GM19395 (cell line): ENCODE results near the gene VSIG4.

Source experiments
- ATAC-seq: cut with Tn5 transposase; IDR thresholded peaks from one replicate; pipeline ENCODE4 v1.9.1; 2021; ENCODE audit warnings: mild to moderate bottlenecking, moderate library complexity; ENCODE audit not compliant: unreplicated experiment

Gene VSIG4

GRCh38 chrX:66009231-66009845 is 30.5 kb downstream of the VSIG4 start:
- no peak for ATAC-seq

DNA sequence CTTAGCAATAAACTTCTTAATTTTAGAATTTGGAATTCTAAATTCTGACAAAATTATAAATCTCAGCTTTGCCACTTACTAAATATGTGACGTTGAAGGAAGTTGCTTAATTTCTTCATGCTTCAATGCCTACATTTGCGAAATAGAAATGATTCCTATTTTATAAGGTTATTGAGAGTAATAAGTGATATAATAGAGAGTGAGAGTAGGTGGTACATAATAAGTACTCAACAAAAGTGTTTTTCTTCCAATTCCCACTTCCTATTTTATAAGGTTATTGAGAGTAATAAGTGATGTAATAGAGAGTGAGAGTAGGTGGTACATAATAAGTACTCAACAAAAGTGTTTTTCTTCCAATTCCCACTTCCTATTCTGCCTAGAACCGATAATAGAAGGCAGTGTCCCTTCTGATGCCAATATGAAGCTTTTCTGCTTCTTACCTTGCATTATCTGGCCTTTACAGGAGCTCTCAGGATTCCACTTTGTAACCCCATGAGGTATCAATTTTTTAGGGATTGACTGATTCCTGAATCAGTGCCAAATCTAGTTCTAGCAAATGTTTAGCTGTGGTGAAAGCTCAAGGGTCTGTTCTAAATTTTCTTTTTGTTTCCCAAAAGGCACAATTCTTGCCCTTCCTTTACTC is 31.4 kb downstream of the VSIG4 start:
- no peak for ATAC-seq

- no peak for ATAC-seq
Observed at GRCh38 chrX:66007851-66008250, 32.0 kb downstream of the VSIG4 start.

DNA sequence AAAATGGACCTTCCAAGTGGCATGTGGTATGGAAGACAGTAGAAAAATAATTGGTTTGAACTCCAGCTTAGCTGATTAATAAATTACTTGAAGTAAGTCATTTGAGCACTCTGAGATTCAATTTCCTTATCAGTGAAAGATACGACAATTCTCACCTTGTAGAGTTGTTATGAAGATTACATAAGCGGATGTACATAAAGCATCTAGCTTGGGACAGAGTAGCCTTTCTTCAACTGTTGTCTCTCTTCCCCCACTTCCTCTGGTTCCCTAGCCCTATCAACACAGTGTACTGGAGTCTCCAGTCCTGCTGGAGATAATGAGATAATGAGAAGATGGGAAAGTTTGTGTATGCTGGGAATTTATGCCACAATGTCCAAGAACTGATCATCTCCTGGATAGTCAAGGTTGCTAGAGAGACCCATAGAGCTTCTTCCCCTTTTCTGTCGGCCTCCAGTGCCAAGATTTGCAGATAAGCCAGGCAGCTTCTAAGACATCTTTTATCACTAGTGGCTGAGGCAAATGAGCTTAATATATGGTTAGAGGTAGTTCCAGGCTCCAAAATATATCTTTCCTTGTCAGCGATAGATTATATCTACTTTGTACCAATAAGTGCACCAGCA is 33.9 kb downstream of the VSIG4 start:
- ATAC-seq = peak; percentile 33

DNA sequence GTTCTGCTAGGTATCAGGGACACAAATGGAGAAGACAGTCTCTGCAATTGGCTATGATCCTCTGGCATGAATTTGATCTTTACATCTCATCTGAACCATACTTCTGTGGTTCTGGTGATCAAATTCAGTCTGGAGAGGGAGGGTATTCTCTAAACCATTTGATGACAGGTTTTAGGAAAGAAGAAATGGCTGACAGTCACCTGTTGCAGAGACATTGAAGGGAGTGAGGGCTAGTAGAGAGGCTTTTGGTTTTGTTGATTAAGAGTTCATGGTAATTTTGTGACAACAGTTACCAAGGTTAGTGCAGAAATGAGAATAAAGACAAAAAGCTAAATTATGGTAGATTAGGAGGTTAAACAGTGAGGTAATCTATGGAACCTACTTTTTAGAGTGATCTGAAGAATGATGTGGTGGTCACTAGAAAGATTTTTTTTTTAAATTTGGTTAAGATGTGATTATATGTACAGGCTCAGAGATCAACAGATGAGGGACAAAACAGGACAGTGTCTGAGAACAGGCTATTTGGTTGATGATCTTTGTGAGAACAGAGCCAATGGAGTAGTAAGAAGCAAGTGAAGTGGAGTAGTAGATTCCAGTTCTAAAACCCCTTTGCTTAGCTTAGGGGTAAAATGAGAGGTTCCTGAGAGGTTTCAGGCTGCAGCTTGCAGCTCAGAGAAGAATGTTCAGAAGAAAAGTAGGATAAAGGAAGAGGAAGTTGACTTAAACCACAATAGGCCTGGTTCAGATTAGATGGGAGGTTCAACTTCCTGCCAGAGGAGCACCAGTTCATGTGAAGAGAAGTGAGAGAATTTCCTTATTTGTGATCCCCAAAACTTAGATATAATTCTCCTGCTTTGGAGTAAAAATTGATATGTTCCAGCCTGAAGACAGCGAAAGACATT is 34.7 kb downstream of the VSIG4 start:
- ATAC-seq = peak; percentile 47

GRCh38 chrX:66002824-66003680 is 36.8 kb downstream of the VSIG4 start:
- ATAC-seq = peak; percentile 60

DNA sequence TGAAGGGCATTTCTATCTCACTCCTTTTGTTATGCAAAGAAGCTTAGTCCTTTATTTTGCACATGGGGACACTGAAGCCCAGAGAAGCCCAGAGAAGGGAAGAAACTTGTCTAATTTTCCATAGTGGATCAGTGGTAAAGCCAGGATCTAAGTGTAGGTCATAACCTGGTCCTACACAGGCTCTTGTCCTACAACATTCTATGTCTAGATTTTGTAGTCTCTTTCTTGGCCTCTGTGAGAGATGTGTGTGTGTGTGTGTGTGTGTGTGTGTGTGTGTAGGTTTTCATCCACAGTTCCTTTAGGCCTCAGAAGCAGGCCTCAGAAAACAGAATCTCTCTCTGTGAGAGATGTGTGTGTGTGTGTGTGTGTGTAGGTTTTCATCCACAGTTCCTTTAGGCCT is 38.3 kb downstream of the VSIG4 start:
- ATAC-seq = no peak

GRCh38 chrX:66000628-66001272 is 39.1 kb downstream of the VSIG4 start:
- ATAC-seq = no peak

DNA sequence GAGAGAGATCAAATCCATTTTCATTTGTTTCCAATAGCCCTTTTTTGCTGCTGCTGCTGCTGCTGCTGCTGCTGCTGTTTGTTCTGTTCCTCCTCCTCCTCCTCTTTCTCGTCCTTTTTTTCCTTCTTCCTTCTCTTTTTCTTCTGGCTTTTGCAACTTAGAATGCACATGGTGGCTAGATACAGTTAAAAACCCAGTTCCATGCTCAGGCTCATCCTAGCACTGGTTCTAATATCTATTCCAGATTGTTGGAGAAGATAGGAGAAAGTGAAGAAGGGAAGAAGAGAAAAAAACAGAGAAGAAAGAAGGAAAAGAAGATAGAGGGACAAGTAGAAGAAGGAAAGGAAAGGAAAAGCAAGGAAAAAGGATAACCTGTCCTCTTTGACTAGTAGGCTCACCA is 39.7 kb downstream of the VSIG4 start:
- no peak for ATAC-seq

- ATAC-seq = no peak
Observed at GRCh38 chrX:65999563-66000148, 40.2 kb downstream of the VSIG4 start.

GRCh38 chrX:65999029-65999562 is 40.8 kb downstream of the VSIG4 start:
- no peak for ATAC-seq

DNA sequence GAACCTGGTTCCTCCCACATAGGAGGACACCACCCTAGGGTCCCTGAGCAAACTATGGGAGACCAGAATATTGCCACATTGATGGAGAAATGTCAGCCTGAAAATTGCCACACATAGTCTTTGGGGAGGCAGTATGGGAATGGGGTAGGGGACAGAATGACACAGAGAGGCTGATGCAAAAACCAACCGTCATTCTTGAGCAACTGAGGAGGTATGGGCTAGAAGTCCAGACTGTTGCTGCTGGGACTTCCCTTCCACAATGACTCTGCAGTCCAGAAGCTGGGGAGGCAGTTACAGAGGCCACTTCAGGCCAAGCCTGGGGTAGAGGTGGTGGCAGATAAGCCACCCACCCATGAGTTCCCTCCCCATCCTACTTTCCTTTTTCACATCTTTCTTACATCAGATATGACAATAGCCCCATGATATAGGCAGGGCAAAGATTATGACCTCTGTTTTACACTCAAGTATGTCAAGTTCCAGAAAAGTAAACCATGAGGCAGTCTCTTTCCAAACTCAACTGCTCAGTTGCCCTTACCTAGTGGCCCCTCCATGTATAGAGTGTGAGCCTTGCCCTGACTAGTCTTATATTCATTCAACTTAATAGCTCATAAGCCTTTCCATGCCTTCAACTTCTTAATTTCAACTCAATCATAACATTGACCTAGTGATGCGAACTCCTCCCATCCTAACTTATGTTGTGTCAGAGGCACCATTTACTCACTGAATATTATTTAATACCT is 41.7 kb downstream of the VSIG4 start:
- no peak for ATAC-seq

GRCh38 chrX:65994519-65995506 is 45.1 kb downstream of the VSIG4 start:
- ATAC-seq = peak; percentile 54

DNA sequence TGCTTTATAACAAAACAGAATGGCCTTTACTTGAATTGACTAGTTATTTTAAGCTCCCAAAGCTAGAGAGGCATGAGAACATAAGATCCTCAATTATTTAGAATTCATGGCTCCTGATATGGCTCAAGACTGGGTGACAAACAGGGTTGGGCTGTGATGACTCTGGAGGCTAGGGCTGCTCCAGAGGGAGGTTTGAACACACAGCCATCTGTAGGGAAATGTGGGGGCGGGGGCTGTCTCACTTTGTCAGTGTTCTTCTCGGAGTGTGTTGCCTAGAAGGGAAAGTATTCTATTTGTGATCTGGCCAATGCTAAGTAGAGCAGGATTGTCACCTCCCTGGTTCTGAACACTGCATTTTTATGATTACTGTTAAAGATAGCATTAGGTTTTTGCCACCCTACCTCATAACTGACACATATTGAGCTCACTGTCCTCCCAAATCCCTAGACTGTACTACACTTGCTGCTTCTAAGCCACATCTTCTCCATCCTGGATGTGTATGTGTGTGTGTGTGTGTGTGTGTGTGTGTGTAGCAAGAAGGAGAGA is 45.9 kb downstream of the VSIG4 start:
- no peak for ATAC-seq

DNA sequence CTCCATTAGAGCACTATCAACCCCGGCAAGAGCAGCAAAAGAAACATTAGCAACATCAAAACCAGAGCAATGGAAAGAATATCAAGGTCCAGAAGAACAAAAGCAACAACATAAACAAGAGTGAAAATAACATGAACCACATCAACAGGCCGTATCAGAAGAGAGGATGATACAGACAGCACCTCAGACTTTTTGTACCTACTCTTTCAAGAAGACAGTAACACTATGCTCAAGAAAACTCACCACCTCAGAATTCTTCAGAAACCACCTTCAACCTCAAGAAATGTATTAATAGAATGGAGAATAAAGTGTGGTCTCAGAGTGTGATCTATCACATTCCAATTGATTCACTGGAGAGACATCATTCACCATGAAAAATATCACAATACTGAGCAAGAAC is 46.5 kb downstream of the VSIG4 start:
- ATAC-seq = no peak

- no peak for ATAC-seq
Observed at GRCh38 chrX:65990702-65991101, 49.2 kb downstream of the VSIG4 start.

GRCh38 chrX:65987811-65988210 is 52.1 kb downstream of the VSIG4 start:
- ATAC-seq = no peak
